ENCODE measurements around the gene LCE1E.

DNA sequence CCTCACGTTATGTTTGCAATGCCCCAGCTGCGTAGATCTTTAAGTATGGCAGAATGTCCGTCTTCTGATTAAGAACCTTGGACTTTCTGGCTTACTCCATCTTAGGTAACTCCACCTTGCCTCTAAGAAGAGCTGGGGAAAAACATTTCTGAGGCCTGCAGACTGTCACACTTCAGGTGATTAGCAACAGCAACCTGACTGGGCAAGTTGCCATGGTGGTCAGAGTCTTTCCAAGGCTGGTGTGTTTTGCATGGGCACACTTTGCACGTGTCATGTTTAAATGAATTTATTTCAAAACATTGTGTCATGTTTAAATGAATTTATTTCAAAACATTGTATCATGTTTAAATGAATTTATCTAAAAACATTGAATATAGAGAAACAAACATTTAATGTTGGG lies 27.4 kb upstream of the LCE1E start:
- TF ChIP-seq ZNF776 (tag by site-specific recombination; IDR thresholded peaks at IDR 0.05; ENCODE audit: borderline replicate concordance) (no peak), ZBTB7A (tag by site-specific recombination; IDR thresholded peaks at IDR 0.05; ENCODE audit: low read depth) (no peak), ZNF239 (tag by site-specific recombination; IDR thresholded peaks at IDR 0.05) (no peak)
- TF ChIP-seq, protein P1, sequence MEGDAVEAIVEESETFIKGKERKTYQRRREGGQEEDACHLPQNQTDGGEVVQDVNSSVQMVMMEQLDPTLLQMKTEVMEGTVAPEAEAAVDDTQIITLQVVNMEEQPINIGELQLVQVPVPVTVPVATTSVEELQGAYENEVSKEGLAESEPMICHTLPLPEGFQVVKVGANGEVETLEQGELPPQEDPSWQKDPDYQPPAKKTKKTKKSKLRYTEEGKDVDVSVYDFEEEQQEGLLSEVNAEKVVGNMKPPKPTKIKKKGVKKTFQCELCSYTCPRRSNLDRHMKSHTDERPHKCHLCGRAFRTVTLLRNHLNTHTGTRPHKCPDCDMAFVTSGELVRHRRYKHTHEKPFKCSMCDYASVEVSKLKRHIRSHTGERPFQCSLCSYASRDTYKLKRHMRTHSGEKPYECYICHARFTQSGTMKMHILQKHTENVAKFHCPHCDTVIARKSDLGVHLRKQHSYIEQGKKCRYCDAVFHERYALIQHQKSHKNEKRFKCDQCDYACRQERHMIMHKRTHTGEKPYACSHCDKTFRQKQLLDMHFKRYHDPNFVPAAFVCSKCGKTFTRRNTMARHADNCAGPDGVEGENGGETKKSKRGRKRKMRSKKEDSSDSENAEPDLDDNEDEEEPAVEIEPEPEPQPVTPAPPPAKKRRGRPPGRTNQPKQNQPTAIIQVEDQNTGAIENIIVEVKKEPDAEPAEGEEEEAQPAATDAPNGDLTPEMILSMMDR (tag by site-specific recombination; IDR thresholded peaks at IDR 0.05) = no peak
